ENCODE results near the gene SPATA31C1.

SPATA31C1 gene

GRCh38 chr9:87958591-87958990 lies 40.8 kb downstream of the SPATA31C1 start:
- TF ChIP-seq CTCF (IDR thresholded peaks at IDR 0.05; ENCODE audit: insufficient read depth, low read length, poor library complexity, severe bottlenecking) = no peak
- TF ChIP-seq EZH2phosphoT487 (conservative IDR thresholded peaks at IDR 0.05; ENCODE audit: low read length) = no peak
- Histone ChIP-seq H2AFZ (ENCODE audit: low read depth, low read length, severe bottlenecking) (no peak overlapping the region), H3K9me2 (replicated peaks; ENCODE audit: insufficient read depth, low read length) (no peaks in the 10 kb centered on the region), H3K79me2 (ENCODE audit: insufficient read depth, low read length) (no peaks in the 10 kb centered on the region), H3K4me2 (ENCODE audit: low read depth, low read length, poor library complexity, severe bottlenecking) (no peak overlapping the region), H3K27ac (ENCODE audit: low read depth, low read length) (no peak overlapping the region), H3K9ac (ENCODE audit: low read length) (no peak overlapping the region), H3K4me3 (ENCODE audit: insufficient read depth, low read length, poor library complexity, severe bottlenecking) (no peak overlapping the region), H4K20me1 (ENCODE audit: low read depth, low read length) (no peaks in the 10 kb centered on the region), H3K27me3 (ENCODE audit: low read length) (0 out of 2 replicates have a peak, but pooled peaks cover 2% of the 10 kb centered on the region), H3K9me3 (ENCODE audit: insufficient read depth, low read length) (no peaks in the 10 kb centered on the region), H3K36me3 (ENCODE audit: low read length) (no peaks in the 10 kb centered on the region), H3F3A (ENCODE audit: insufficient read depth) (no peaks in the 10 kb centered on the region)

- H3K4me3 ChIP-seq (ENCODE audit: insufficient read depth, low read length, poor library complexity, severe bottlenecking) = no peak overlapping the region
- no peaks in the 10 kb centered on the region for H4K20me1 ChIP-seq (ENCODE audit: low read depth, low read length)
- no peaks in the 10 kb centered on the region for H3K79me2 ChIP-seq (ENCODE audit: insufficient read depth, low read length)
- no peak overlapping the region for H3K9ac ChIP-seq (ENCODE audit: low read length)
- H3K27me3 ChIP-seq (ENCODE audit: low read length) = no peaks in the 10 kb centered on the region
- H2AFZ ChIP-seq (ENCODE audit: low read depth, low read length, severe bottlenecking) = no peak overlapping the region
- H3K27ac ChIP-seq (ENCODE audit: low read depth, low read length) = no peak overlapping the region
- H3F3A ChIP-seq (ENCODE audit: insufficient read depth) = no peaks in the 10 kb centered on the region
- H3K4me2 ChIP-seq (ENCODE audit: low read depth, low read length, poor library complexity, severe bottlenecking) = no peak overlapping the region
- H3K9me3 ChIP-seq (ENCODE audit: insufficient read depth, low read length) = no peaks in the 10 kb centered on the region
- no peaks in the 10 kb centered on the region for H3K9me2 ChIP-seq (replicated peaks; ENCODE audit: insufficient read depth, low read length)
- H3K36me3 ChIP-seq (ENCODE audit: low read length) = no peaks in the 10 kb centered on the region
- TF ChIP-seq CTCF (IDR thresholded peaks at IDR 0.05; ENCODE audit: insufficient read depth, low read length, poor library complexity, severe bottlenecking) = no peak
- TF ChIP-seq EZH2phosphoT487 (conservative IDR thresholded peaks at IDR 0.05; ENCODE audit: low read length) = no peak
These were observed 42.3 kb downstream of the SPATA31C1 start for GRCh38 chr9:87959916-87960581.

- no peak overlapping the region for H3K4me3 ChIP-seq (ENCODE audit: insufficient read depth, low read length, poor library complexity, severe bottlenecking)
- H3K27ac ChIP-seq (ENCODE audit: low read depth, low read length) = no peak overlapping the region
- H3K9ac ChIP-seq (ENCODE audit: low read length) = no peak overlapping the region
- H2AFZ ChIP-seq (ENCODE audit: low read depth, low read length, severe bottlenecking) = no peak overlapping the region
- TF ChIP-seq EZH2phosphoT487 (conservative IDR thresholded peaks at IDR 0.05; ENCODE audit: low read length) (no peak), CTCF (IDR thresholded peaks at IDR 0.05; ENCODE audit: insufficient read depth, low read length, poor library complexity, severe bottlenecking) (no peak)
- H4K20me1 ChIP-seq (ENCODE audit: low read depth, low read length) = no peaks in the 10 kb centered on the region
- no peaks in the 10 kb centered on the region for H3K9me2 ChIP-seq (replicated peaks; ENCODE audit: insufficient read depth, low read length)
- no peaks in the 10 kb centered on the region for H3K79me2 ChIP-seq (ENCODE audit: insufficient read depth, low read length)
- no peak overlapping the region for H3K4me2 ChIP-seq (ENCODE audit: low read depth, low read length, poor library complexity, severe bottlenecking)
- no peaks in the 10 kb centered on the region for H3F3A ChIP-seq (ENCODE audit: insufficient read depth)
- no peaks in the 10 kb centered on the region for H3K27me3 ChIP-seq (ENCODE audit: low read length)
- H3K36me3 ChIP-seq (ENCODE audit: low read length) = no peaks in the 10 kb centered on the region
- H3K9me3 ChIP-seq (ENCODE audit: insufficient read depth, low read length) = no peaks in the 10 kb centered on the region
These were observed 46.0 kb downstream of the SPATA31C1 start for GRCh38 chr9:87963770-87964169.
